WTC11 (cell line): ENCODE results near the gene SPINDOC. TPM values are rescaled to one million over a fixed set of nuclear protein-coding genes. Genes with fewer than 3 reads are reported as not detected.

Experiments
- ATAC-seq: fragments of 200-7000 bp; cut with Tn5 transposase; 2 replicates; pipeline ENCODE4 v1.10.0; 2021; ENCODE audit warnings: mild to moderate bottlenecking, moderate library complexity
- CTCF ChIA-PET: fragments of 300-600 bp; sonication (Branson Sonifier 250); formaldehyde crosslinking; loops from one replicate; lab custom pipeline; 2021; ENCODE audit warnings: antibody characterized with exemption; lab: Charles Lee
- POLR2A ChIA-PET: fragments of 350-600 bp; sonication (Branson Sonifier 250); formaldehyde crosslinking; loops from one replicate; lab custom pipeline; 2021; ENCODE audit warnings: antibody characterized with exemption; lab: Charles Lee
- DNase-seq: peaks from one replicate; pipeline ENCODE4 v3.0.0; 2021; ENCODE audit warnings: low spot score
- H3K27ac Mint-ChIP-seq: 2 replicates; pipeline ENCODE4 v1.8.0; 2021; ENCODE audit warnings: mixed read lengths
- H3K27me3 Mint-ChIP-seq: 2 replicates; pipeline ENCODE4 v1.8.0; 2021; ENCODE audit warnings: low read depth, mild to moderate bottlenecking, moderate library complexity, mixed read lengths
- H3K36me3 Mint-ChIP-seq: 2 replicates; pipeline ENCODE4 v1.8.0; 2021; ENCODE audit warnings: mixed read lengths
- H3K4me1 Mint-ChIP-seq: 2 replicates; pipeline ENCODE4 v1.8.0; 2022; ENCODE audit warnings: mixed read lengths
- H3K4me3 Mint-ChIP-seq: 2 replicates; pipeline ENCODE4 v1.8.0; 2021; ENCODE audit warnings: mild to moderate bottlenecking, moderate library complexity, mixed read lengths
- H3K9me3 Mint-ChIP-seq: 2 replicates; pipeline ENCODE4 v1.8.0; 2021; ENCODE audit warnings: mixed read lengths
- AFF4 ChIP-seq: sonication (generic); formaldehyde crosslinking; IDR thresholded peaks from 2 replicates; pipeline ENCODE4 v1.8.1; 2023; ENCODE audit warnings: mild to moderate bottlenecking, missing genetic modification reagents, borderline replicate concordance
- ESRRA ChIP-seq: sonication (generic); formaldehyde crosslinking; IDR thresholded peaks from 2 replicates; pipeline ENCODE4 v1.8.1; 2022; ENCODE audit warnings: mild to moderate bottlenecking, missing genetic modification reagents, borderline replicate concordance
- FOXJ3 ChIP-seq: sonication (generic); formaldehyde crosslinking; IDR thresholded peaks from 2 replicates; pipeline ENCODE4 v1.9.0; 2021; ENCODE audit warnings: missing genetic modification reagents, mild to moderate bottlenecking, borderline replicate concordance
- FOXP1 ChIP-seq: sonication (generic); formaldehyde crosslinking; IDR thresholded peaks from 2 replicates; pipeline ENCODE4 v1.8.0; 2022; ENCODE audit warnings: missing genetic modification reagents, mild to moderate bottlenecking, moderate library complexity, borderline replicate concordance
- GTF2I ChIP-seq: fragments of 250-450 bp; sonication (Bioruptor Pico); conservative IDR thresholded peaks from 2 replicates; pipeline ENCODE4 v1.4.0; 2021; ENCODE audit warnings: mild to moderate bottlenecking
- HMGA2 ChIP-seq: fragments of 250-450 bp; sonication (Bioruptor Pico); IDR thresholded peaks from 2 replicates; pipeline ENCODE4 v1.4.0; 2021; ENCODE audit warnings: mild to moderate bottlenecking, moderate library complexity
- JUN ChIP-seq: sonication (generic); formaldehyde crosslinking; IDR thresholded peaks from 2 replicates; pipeline ENCODE4 v1.8.0; 2023; ENCODE audit warnings: mild to moderate bottlenecking, missing genetic modification reagents
- MAX ChIP-seq: sonication (generic); formaldehyde crosslinking; IDR thresholded peaks from 2 replicates; pipeline ENCODE4 v1.8.0; 2022; ENCODE audit warnings: mild to moderate bottlenecking, missing genetic modification reagents
- OVOL2 ChIP-seq: fragments of 250-450 bp; sonication (Bioruptor Pico); IDR thresholded peaks from 2 replicates; pipeline ENCODE4 v1.9.0; 2021; ENCODE audit warnings: mild to moderate bottlenecking, borderline replicate concordance
- RELA ChIP-seq: sonication (generic); formaldehyde crosslinking; IDR thresholded peaks from 2 replicates; pipeline ENCODE4 v1.8.1; 2022; ENCODE audit warnings: missing genetic modification reagents, mild to moderate bottlenecking, borderline replicate concordance
- STAT6 ChIP-seq: sonication (generic); formaldehyde crosslinking; conservative IDR thresholded peaks from 2 replicates; pipeline ENCODE4 v1.8.1; 2023; ENCODE audit warnings: mild to moderate bottlenecking, low read depth, missing genetic modification reagents, moderate library complexity
- USF1 ChIP-seq: sonication (generic); formaldehyde crosslinking; IDR thresholded peaks from 2 replicates; pipeline ENCODE4 v1.8.0; 2022; ENCODE audit warnings: mild to moderate bottlenecking, missing genetic modification reagents
- ZNF232 ChIP-seq: sonication (generic); formaldehyde crosslinking; IDR thresholded peaks from 2 replicates; pipeline ENCODE4 v1.8.0; 2022; ENCODE audit warnings: mild to moderate bottlenecking, missing genetic modification reagents
- ZNF263 ChIP-seq: sonication (generic); formaldehyde crosslinking; IDR thresholded peaks from 2 replicates; pipeline ENCODE4 v1.8.1; 2022; ENCODE audit warnings: low read depth, mild to moderate bottlenecking, moderate library complexity, missing genetic modification reagents
- ZNF416 ChIP-seq: fragments of 250-450 bp; sonication (Bioruptor Pico); IDR thresholded peaks from 2 replicates; pipeline ENCODE4 v1.9.0; 2021; ENCODE audit warnings: mild to moderate bottlenecking, inconsistent platforms
- ZNF512 ChIP-seq: sonication (generic); formaldehyde crosslinking; IDR thresholded peaks from 2 replicates; pipeline ENCODE4 v1.8.1; 2022; ENCODE audit warnings: missing genetic modification reagents, borderline replicate concordance
- ZNF532 ChIP-seq: fragments of 250-450 bp; sonication (Bioruptor Pico); IDR thresholded peaks from 2 replicates; pipeline ENCODE4 v1.9.0; 2021; ENCODE audit warnings: mild to moderate bottlenecking, borderline replicate concordance
- ZSCAN18 ChIP-seq: fragments of 250-450 bp; sonication (Bioruptor Pico); IDR thresholded peaks from 2 replicates; pipeline ENCODE4 v2.1.2; 2022; ENCODE audit warnings: mild to moderate bottlenecking, moderate library complexity
- total RNA-seq: library from RNA; stranded (reverse); gene quantifications from 3 replicates; pipeline ENCODE4 v1.2.3, GENCODE V29; 2021

Gene SPINDOC
- total RNA-seq, 1 experiment from 2014 or later = 93.8 TPM

GRCh38 chr11:63813035-63813562 lies at the start of gene SPINDOC (continued):
- TF ChIP-seq ZNF532 (CRISPR knock-in tag) (no peak), MAX (CRISPR knock-in tag) (peak; percentile 65; the same call in 1 of the 2 replicates)

GRCh38 chr11:63763496-63764339 lies 49.5 kb upstream of the SPINDOC start:
- Mint-ChIP-seq H3K27me3 (no peaks in the 10 kb centered on the region), H3K9me3 (no peaks in the 10 kb centered on the region), H3K36me3 (peaks cover 12% of the 10 kb centered on the region), H3K27ac (no peak overlapping the region), H3K4me3 (peak overlapping the region; percentile 86), H3K4me1 (peaks cover 49% of the 10 kb centered on the region)
- ChIA-PET POLR2A (interaction anchor here (0.5 to 1.5 kb wide), 3 partner anchors 82 to 1095 kb away, joined by 3 to 6 read pairs (median 3); partner anchors contain the start of gene RCOR2), CTCF (interaction anchor here (0.7 to 1.2 kb wide), 4 partner anchors 67 to 171 kb away, joined by 3 to 4 read pairs (median 4); partner anchors contain the start of gene RCOR2)
- DNase-seq (peak; percentile 83), ATAC-seq (peak; percentile 23)
- no peak for TF ChIP-seq GTF2I (CRISPR knock-in tag)
- no peak for TF ChIP-seq ZNF512
- peak; percentile 90 for TF ChIP-seq ZNF263 (CRISPR knock-in tag)
- TF ChIP-seq HMGA2 = no peak
- no peak for TF ChIP-seq ZSCAN18
- TF ChIP-seq STAT6 (CRISPR knock-in tag) = no peak
- peak; percentile 84; the same call in 1 of the 2 replicates for TF ChIP-seq ZNF416 (CRISPR knock-in tag)
- no peak for TF ChIP-seq OVOL2 (CRISPR knock-in tag)
- peak; percentile 46; the same call in 1 of the 2 replicates for TF ChIP-seq FOXP1 (CRISPR knock-in tag)
- TF ChIP-seq USF1 (CRISPR knock-in tag) = peak; percentile 37; the same call in 1 of the 2 replicates
- peak; percentile 52; the same call in 1 of the 2 replicates for TF ChIP-seq RELA (CRISPR knock-in tag)
- TF ChIP-seq JUN (CRISPR knock-in tag) = peak; percentile 73
- TF ChIP-seq ZNF232 (CRISPR knock-in tag) = 0 out of 2 replicates have a peak, but pooled peaks have one; percentile 50
- no peak for TF ChIP-seq AFF4 (CRISPR knock-in tag)
- TF ChIP-seq FOXJ3 (CRISPR knock-in tag) = no peak
- no peak for TF ChIP-seq ESRRA (CRISPR knock-in tag)
